Measurements from ENCODE around the gene TDRD3.
A peak's percentile ranks its signal among the peaks of the same experiment; 100 is the strongest.

The TDRD3 gene

DNA sequence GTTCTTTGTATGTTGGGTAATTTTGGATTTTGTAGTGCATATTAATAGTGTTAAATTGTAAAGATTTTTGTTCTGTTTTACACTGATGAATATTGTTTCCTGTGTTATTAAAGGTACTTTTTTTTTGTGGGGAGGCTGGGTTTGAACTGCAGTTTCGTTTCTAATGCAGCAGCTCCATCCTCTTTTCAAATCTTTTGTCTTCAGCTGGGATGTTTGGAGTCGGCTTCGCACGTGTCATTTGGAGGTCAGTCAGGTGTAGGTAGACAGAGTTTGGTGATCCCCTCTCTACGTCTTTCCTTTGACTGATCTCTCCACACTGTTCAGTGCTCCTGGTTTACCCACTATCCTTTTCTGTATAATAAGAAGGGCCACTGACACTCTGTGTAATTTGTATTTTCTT is 30.3 kb downstream of the TDRD3 start:
- no peak overlapping the region for H3K4me3 ChIP-seq (ENCODE audit: low read depth, low read length)
- TF ChIP-seq, protein P1, sequence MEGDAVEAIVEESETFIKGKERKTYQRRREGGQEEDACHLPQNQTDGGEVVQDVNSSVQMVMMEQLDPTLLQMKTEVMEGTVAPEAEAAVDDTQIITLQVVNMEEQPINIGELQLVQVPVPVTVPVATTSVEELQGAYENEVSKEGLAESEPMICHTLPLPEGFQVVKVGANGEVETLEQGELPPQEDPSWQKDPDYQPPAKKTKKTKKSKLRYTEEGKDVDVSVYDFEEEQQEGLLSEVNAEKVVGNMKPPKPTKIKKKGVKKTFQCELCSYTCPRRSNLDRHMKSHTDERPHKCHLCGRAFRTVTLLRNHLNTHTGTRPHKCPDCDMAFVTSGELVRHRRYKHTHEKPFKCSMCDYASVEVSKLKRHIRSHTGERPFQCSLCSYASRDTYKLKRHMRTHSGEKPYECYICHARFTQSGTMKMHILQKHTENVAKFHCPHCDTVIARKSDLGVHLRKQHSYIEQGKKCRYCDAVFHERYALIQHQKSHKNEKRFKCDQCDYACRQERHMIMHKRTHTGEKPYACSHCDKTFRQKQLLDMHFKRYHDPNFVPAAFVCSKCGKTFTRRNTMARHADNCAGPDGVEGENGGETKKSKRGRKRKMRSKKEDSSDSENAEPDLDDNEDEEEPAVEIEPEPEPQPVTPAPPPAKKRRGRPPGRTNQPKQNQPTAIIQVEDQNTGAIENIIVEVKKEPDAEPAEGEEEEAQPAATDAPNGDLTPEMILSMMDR (IDR thresholded peaks at IDR 0.05; ENCODE audit: control insufficient read depth, extremely low read depth, insufficient read depth): no peak
- DNase-seq (ENCODE audit: low read depth): no peak

DNA sequence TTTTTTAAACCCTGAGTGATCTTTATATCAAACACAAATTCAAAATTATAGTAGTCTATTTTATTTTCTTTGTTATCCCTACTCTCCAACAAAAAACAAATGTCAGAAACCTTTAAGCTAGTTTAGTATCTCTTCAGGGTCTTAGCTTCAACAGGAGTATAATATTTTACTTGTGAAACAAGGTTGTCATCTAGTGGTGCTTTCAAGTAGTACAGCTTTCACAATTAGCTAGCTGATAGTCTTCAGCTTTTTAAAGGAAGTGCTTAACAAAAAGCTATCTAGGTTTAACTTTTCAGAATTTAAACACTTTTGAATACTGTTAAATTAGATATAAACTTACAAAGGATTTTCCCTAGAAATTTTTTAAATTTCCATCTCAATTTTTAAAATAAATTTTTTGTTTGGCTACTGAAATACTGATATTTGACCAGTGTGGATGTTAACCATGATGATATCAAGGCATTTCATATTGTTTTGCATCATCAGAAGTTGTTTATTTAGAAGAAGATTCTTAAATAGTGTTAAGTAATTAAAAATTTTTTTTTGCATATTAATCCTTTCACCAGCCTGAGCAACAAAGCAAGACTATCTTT is 34.2 kb downstream of the TDRD3 start:
- DNase-seq (ENCODE audit: low read depth): no peak
- no peak overlapping the region for H3K4me3 ChIP-seq (ENCODE audit: low read depth, low read length)
- TF ChIP-seq, protein P1 (IDR thresholded peaks at IDR 0.05; ENCODE audit: control insufficient read depth, extremely low read depth, insufficient read depth): peak; percentile 75

DNA sequence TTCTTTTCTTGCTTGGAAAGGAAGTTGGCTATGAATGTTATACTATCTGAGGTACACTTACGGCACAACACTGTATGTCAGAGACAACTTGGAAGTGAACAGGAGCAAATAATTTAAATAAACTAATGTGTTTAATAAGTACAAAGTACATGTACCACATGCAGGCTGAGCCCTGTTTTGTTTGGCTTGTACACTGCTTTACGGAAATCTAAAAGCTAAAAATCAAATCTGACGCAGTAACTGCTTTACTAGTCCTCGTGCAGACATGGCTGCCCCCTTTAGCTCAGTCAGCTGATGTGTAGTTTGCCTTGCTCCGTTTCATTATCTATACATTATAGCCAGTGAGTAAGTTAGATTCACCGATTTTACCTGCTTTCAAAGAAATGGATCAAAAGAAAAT is 36.5 kb downstream of the TDRD3 start:
- TF ChIP-seq, protein P1 (IDR thresholded peaks at IDR 0.05; ENCODE audit: control insufficient read depth, extremely low read depth, insufficient read depth): no peak
- DNase-seq (ENCODE audit: low read depth): no peak

DNA sequence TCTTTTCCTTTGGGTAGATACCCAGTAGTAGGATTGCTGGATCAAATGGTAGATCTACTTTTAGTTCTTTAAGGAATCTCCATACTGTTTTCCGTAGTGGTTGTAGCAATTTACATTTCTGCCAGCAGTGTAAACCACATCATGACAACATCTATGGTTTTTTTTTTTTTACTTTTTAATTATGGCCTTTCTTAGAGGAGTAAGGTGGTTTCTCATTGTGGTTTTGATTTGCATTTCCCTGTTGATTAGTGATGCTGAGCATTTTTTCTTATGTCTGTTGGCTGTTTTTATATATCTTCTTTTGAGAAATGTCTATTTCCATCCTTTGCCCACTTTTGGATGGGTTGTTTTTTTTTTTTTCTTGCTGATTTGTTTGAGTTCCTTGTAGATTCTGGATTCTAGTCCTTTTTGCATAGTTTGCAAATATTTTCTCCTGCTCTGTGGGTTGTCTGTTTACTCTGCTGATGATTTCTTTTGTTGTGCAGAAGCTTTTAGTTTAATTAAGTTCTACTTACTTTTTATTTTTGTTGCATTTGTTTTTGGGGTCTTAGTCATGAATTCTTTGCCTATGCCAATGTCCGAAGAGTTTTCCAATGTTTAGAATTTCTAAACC is 38.8 kb downstream of the TDRD3 start:
- no peak for DNase-seq (ENCODE audit: low read depth)
- H3K4me3 ChIP-seq (ENCODE audit: low read depth, low read length): no peak overlapping the region
- TF ChIP-seq, protein P1 (IDR thresholded peaks at IDR 0.05; ENCODE audit: control insufficient read depth, extremely low read depth, insufficient read depth): no peak

More for the DNA sequence above, 36.5 kb downstream of the TDRD3 start:
- H3K4me3 ChIP-seq (ENCODE audit: low read depth, low read length): no peak overlapping the region

DNA sequence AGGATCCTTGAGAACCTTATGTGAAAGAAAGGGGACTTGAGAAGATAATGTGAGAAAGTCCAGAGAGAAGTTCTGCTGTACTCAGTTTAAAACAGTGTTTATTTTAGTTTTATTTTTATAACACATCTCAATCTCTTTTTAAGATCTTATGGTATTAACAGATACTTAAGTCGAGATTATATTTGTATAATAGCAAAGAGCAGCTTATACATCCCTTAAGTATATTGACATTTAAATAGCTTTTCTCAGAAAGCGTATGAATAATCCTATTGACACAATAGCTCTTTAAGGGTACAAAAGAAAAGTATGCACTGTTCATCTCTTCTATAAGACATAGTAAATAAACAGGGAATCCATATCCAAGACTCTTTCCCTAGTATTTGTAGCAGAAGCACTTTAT is 42.2 kb downstream of the TDRD3 start:
- H3K4me3 ChIP-seq (ENCODE audit: low read depth, low read length): no peak overlapping the region
- DNase-seq (ENCODE audit: low read depth): no peak
- TF ChIP-seq, protein P1 (IDR thresholded peaks at IDR 0.05; ENCODE audit: control insufficient read depth, extremely low read depth, insufficient read depth): no peak

DNA sequence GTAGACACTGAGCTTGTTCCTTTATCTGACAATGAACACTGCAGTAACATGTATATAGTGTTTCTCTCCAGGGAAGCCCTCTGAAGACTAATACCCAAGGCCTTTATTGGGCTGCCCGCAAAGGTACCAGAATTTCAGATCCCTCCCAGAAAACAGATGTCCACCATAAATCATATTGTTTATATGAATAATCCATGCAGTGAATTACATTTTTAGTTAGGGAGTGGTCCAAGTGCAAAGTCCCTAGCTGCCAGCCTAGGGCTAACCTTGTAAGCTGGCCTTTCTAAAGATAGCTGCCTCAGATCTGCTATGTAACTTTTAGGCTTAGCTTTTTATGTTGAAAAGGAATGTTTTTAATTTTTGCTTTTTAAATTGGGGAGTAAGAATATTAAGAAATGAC is 44.7 kb downstream of the TDRD3 start:
- H3K4me3 ChIP-seq (ENCODE audit: low read depth, low read length): no peak overlapping the region
- TF ChIP-seq, protein P1 (IDR thresholded peaks at IDR 0.05; ENCODE audit: control insufficient read depth, extremely low read depth, insufficient read depth): no peak
- DNase-seq (ENCODE audit: low read depth): no peak

Data from LNCaP clone FGC (cell line).